Measurements from ENCODE around the gene DYNC1LI2. TPM values are rescaled to one million over a fixed set of nuclear protein-coding genes. Genes with fewer than 3 reads are reported as not detected.

Gene DYNC1LI2
- total RNA-seq, 1 donor from 2014 or later = 72.2 TPM

Other genes starting within 250 kb of the DYNC1LI2 start
- gene TK2, start 201.5 kb downstream of the DYNC1LI2 start, total RNA-seq = 12.9 and 16.3 TPM in 2 replicates
- 140 and 144 TPM in 2 replicates for gene CKLF, start 199.0 kb downstream of the DYNC1LI2 start, total RNA-seq
- gene CMTM1, start 185.2 kb downstream of the DYNC1LI2 start, total RNA-seq = 14.5 and 17.9 TPM in 2 replicates
- gene CMTM2, start 172.1 kb downstream of the DYNC1LI2 start, total RNA-seq = 1.00 and 1.3 TPM in 2 replicates
- 114 and 115 TPM in 2 replicates for gene CMTM3, start 146.9 kb downstream of the DYNC1LI2 start, total RNA-seq
- 0.80 and 1.0 TPM in 2 replicates for gene CMTM4, start 54.9 kb downstream of the DYNC1LI2 start, total RNA-seq
- 0.11 and 0.25 TPM in 2 replicates for gene TERB1, start 50.0 kb upstream of the DYNC1LI2 start, total RNA-seq
- 83.1 and 85.6 TPM in 2 replicates for gene NAE1, start 79.4 kb upstream of the DYNC1LI2 start, total RNA-seq
- gene CA7, start 92.8 kb upstream of the DYNC1LI2 start, total RNA-seq = 0.11 and 0.20 TPM in 2 replicates
- gene PDP2, start 128.9 kb upstream of the DYNC1LI2 start, total RNA-seq = 20.1 and 25.0 TPM in 2 replicates
- gene CDH16, start 167.3 kb upstream of the DYNC1LI2 start, total RNA-seq = not detected in 2 replicates
- gene RRAD, start 173.9 kb upstream of the DYNC1LI2 start, total RNA-seq = 0.66 and 1.2 TPM in 2 replicates
- gene CIAO2B, start 182.8 kb upstream of the DYNC1LI2 start, total RNA-seq = 110 and 113 TPM in 2 replicates
- gene CES2, start 183.9 kb upstream of the DYNC1LI2 start, total RNA-seq = 35.6 and 38.3 TPM in 2 replicates
- 7.9 and 10.9 TPM in 2 replicates for gene CES3, start 209.7 kb upstream of the DYNC1LI2 start, total RNA-seq
- gene CES4A, start 237.0 kb upstream of the DYNC1LI2 start, total RNA-seq = 39.6 and 42.2 TPM in 2 replicates